GM12878 (cell line): ENCODE results near the gene UNC45A.

Experiments used
- TCF3 ChIP-seq: IDR thresholded peaks from 2 replicates; pipeline ENCODE4 v1.6.1; 2012; ENCODE audit warnings: low read depth, mild to moderate bottlenecking, low read length, borderline replicate concordance; ENCODE audit not compliant: insufficient read depth
- TF ChIP-seq, protein P1 (sequence below), 3 experiments: IDR thresholded peaks in 2 of 3; conservative IDR thresholded peaks in 1 of 3; 2 replicates each; pipeline ENCODE4 v1.5.1; 2011; ENCODE audit warnings: low read depth in 3 of 3, low read length in 3 of 3, mild to moderate bottlenecking in 3 of 3, control low read depth in 2 of 3, moderate library complexity in 2 of 3, inconsistent platforms in 1 of 3, mixed read lengths in 1 of 3; ENCODE audit not compliant: control insufficient read depth in 2 of 3, insufficient read depth in 1 of 3; ENCODE audit errors: extremely low read depth in 1 of 3

DNA sequence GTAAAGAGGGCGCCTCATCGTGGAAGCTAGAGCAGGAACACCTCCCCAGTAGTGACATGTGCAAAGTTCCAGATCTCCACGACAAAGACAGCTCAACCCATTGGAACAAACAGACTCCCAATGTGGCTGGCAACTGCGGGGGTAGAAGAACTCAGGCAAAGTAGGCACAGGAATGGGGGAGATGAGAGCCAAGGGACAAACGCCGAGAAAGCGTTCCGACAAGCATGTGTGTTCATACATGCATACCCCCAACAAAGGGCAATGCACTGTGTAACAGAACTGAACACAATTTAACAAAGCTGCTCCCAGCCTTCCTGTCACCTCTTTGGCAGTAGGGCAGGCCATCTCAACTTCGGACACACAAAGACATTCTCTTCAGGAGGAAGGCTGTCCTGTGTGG is 31.2 kb downstream of the UNC45A start:
- TF ChIP-seq, protein P1, sequence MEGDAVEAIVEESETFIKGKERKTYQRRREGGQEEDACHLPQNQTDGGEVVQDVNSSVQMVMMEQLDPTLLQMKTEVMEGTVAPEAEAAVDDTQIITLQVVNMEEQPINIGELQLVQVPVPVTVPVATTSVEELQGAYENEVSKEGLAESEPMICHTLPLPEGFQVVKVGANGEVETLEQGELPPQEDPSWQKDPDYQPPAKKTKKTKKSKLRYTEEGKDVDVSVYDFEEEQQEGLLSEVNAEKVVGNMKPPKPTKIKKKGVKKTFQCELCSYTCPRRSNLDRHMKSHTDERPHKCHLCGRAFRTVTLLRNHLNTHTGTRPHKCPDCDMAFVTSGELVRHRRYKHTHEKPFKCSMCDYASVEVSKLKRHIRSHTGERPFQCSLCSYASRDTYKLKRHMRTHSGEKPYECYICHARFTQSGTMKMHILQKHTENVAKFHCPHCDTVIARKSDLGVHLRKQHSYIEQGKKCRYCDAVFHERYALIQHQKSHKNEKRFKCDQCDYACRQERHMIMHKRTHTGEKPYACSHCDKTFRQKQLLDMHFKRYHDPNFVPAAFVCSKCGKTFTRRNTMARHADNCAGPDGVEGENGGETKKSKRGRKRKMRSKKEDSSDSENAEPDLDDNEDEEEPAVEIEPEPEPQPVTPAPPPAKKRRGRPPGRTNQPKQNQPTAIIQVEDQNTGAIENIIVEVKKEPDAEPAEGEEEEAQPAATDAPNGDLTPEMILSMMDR (IDR thresholded peaks at IDR 0.05 in 2 of 3, conservative IDR thresholded peaks at IDR 0.05 in 1 of 3; ENCODE audit: control insufficient read depth in 2 of 3, extremely low read depth in 1 of 3, insufficient read depth in 1 of 3, low read depth in 3 of 3, low read length in 3 of 3): no peak
- no peak for TF ChIP-seq TCF3
